Activated T-helper 1 cell treated with anti-CD3 and anti-CD28 coated beads, Interleukin-12 subunit alpha, Interleukin-12 subunit beta, Interleukin-2, Interleukin-4 antibody, amounts not matched to agents 30 ng/mL and 10 ng/mL and 1 ng/mL, durations not matched to agents 14 hours and 24 hours and 36 hours (primary cell): ENCODE data around the gene DUSP23. TPM values are rescaled to one million over a fixed set of nuclear protein-coding genes. Genes with fewer than 3 reads are reported as not detected.

ENCODE experiments used
- DNase-seq: peaks from one replicate; pipeline ENCODE4 v3.0.0; 2021; ENCODE audit warnings: low spot score
- H3K27ac Mint-ChIP-seq: one replicate; pipeline ENCODE4 v1.8.0; 2021; ENCODE audit warnings: mild to moderate bottlenecking, mixed read lengths
- H3K27me3 Mint-ChIP-seq: one replicate; pipeline ENCODE4 v1.8.0; 2022; ENCODE audit warnings: mild to moderate bottlenecking, moderate library complexity, mixed read lengths; ENCODE audit not compliant: insufficient read depth
- H3K36me3 Mint-ChIP-seq: one replicate; pipeline ENCODE4 v1.8.0; 2021; ENCODE audit warnings: low read depth, mixed read lengths
- H3K4me1 Mint-ChIP-seq: one replicate; pipeline ENCODE4 v1.8.0; 2021; ENCODE audit warnings: low read depth, mixed read lengths
- H3K4me3 Mint-ChIP-seq: one replicate; pipeline ENCODE4 v1.8.0; 2021; ENCODE audit warnings: mild to moderate bottlenecking, moderate library complexity, mixed read lengths
- H3K9me3 Mint-ChIP-seq: one replicate; pipeline ENCODE4 v1.8.0; 2021; ENCODE audit warnings: mixed read lengths
- intact Hi-C: fragments of 100-400 bp; cut with micrococcal nuclease; formaldehyde crosslinking; loops from one replicate; pipeline ENCODE4 v1.15.1; 2024
- total RNA-seq: library from RNA; stranded (reverse); gene quantifications from 2 replicates; pipeline ENCODE4 v1.2.3, GENCODE V29; 2022

The DUSP23 gene
- total RNA-seq, 1 donor from 2014 or later, result 22.4 TPM

- Mint-ChIP-seq H3K4me3 (no peak overlapping the region), H3K27ac (no peak overlapping the region), H3K9me3 (no peaks in the 10 kb centered on the region), H3K4me1 (no peaks in the 10 kb centered on the region), H3K27me3 (peaks cover 15% of the 10 kb centered on the region), H3K36me3 (no peaks in the 10 kb centered on the region)
- DNase-seq, result no peak
- intact Hi-C loops, result no loop called here
Measured at GRCh38 chr1:159791461-159791860, 10.7 kb downstream of the DUSP23 start.

GRCh38 chr1:159795534-159795933, 14.8 kb downstream of the DUSP23 start:
- intact Hi-C loops, result no loop called here
- Mint-ChIP-seq H3K27ac (no peak overlapping the region), H3K4me3 (no peak overlapping the region), H3K36me3 (no peaks in the 10 kb centered on the region), H3K27me3 (peaks cover 28% of the 10 kb centered on the region), H3K4me1 (peaks cover 8% of the 10 kb centered on the region), H3K9me3 (no peaks in the 10 kb centered on the region)
- no peak for DNase-seq

- Mint-ChIP-seq H3K36me3 (no peaks in the 10 kb centered on the region), H3K27me3 (peaks cover 43% of the 10 kb centered on the region), H3K27ac (no peak overlapping the region), H3K9me3 (no peaks in the 10 kb centered on the region), H3K4me1 (peaks cover 14% of the 10 kb centered on the region), H3K4me3 (no peak overlapping the region)
- intact Hi-C loops, result loop anchor here (1.0 to 2.0 kb wide), 4 partner anchors 19 to 207 kb away; partner anchors contain the start of gene DUSP23
- peak; percentile 14 for DNase-seq
Measured at GRCh38 chr1:159798893-159799292, 18.1 kb downstream of the DUSP23 start.

- Mint-ChIP-seq H3K4me3 (no peak overlapping the region), H3K27ac (no peak overlapping the region), H3K4me1 (peaks cover 14% of the 10 kb centered on the region), H3K9me3 (no peaks in the 10 kb centered on the region), H3K27me3 (peaks cover 43% of the 10 kb centered on the region), H3K36me3 (no peaks in the 10 kb centered on the region)
- intact Hi-C loops, result loop anchor here (2.0 kb wide), 1 partner anchor 21 kb away; no protein-coding TSS in a partner anchor
- DNase-seq, result no peak
Measured at GRCh38 chr1:159799446-159799985, 18.8 kb downstream of the DUSP23 start.

GRCh38 chr1:159800177-159800930, 19.6 kb downstream of the DUSP23 start:
- H3K27me3 Mint-ChIP-seq, result peaks cover 48% of the 10 kb centered on the region
- intact Hi-C loops, result no loop called here
- peak; percentile 26 for DNase-seq
- H3K9me3 Mint-ChIP-seq, result no peaks in the 10 kb centered on the region
- no peak overlapping the region for H3K4me3 Mint-ChIP-seq
- peaks cover 14% of the 10 kb centered on the region for H3K4me1 Mint-ChIP-seq
- H3K27ac Mint-ChIP-seq, result no peak overlapping the region
- no peaks in the 10 kb centered on the region for H3K36me3 Mint-ChIP-seq

GRCh38 chr1:159802111-159802510, 21.3 kb downstream of the DUSP23 start, which contains the start of gene FCRL6:
Gene FCRL6 (plus strand): TSS chr1:159802360. CDS start chr1:159802425, 65 bp downstream.
- intact Hi-C loops, result no loop called here
- H3K4me1 Mint-ChIP-seq, result peaks cover 14% of the 10 kb centered on the region
- no peaks in the 10 kb centered on the region for H3K9me3 Mint-ChIP-seq
- H3K36me3 Mint-ChIP-seq, result no peaks in the 10 kb centered on the region
- DNase-seq, result no peak
- peaks cover 54% of the 10 kb centered on the region for H3K27me3 Mint-ChIP-seq
- no peak within 1 kb of the TSS for H3K4me3 Mint-ChIP-seq
- no peak within 1 kb of the TSS for H3K27ac Mint-ChIP-seq

- Mint-ChIP-seq H3K9me3 (no peaks in the 10 kb centered on the region), H3K27ac (no peak overlapping the region), H3K4me1 (peaks cover 14% of the 10 kb centered on the region), H3K4me3 (no peak overlapping the region), H3K36me3 (no peaks in the 10 kb centered on the region), H3K27me3 (peaks cover 49% of the 10 kb centered on the region)
- intact Hi-C loops, result no loop called here
- no peak for DNase-seq
Measured at GRCh38 chr1:159803956-159804689, 23.4 kb downstream of the DUSP23 start.

GRCh38 chr1:159804924-159805323, 24.2 kb downstream of the DUSP23 start:
- Mint-ChIP-seq H3K27me3 (peaks cover 50% of the 10 kb centered on the region), H3K4me3 (no peak overlapping the region), H3K9me3 (no peaks in the 10 kb centered on the region), H3K4me1 (peaks cover 12% of the 10 kb centered on the region), H3K36me3 (no peaks in the 10 kb centered on the region), H3K27ac (no peak overlapping the region)
- intact Hi-C loops, result no loop called here
- DNase-seq, result no peak

GRCh38 chr1:159815926-159816325, 35.2 kb downstream of the DUSP23 start:
- Mint-ChIP-seq H3K36me3 (no peaks in the 10 kb centered on the region), H3K4me3 (no peak overlapping the region), H3K27me3 (peaks cover 35% of the 10 kb centered on the region), H3K9me3 (no peaks in the 10 kb centered on the region), H3K27ac (no peak overlapping the region), H3K4me1 (no peaks in the 10 kb centered on the region)
- intact Hi-C loops, result no loop called here
- no peak for DNase-seq

GRCh38 chr1:159817276-159818041, 36.7 kb downstream of the DUSP23 start:
- Mint-ChIP-seq H3K27ac (no peak overlapping the region), H3K9me3 (no peaks in the 10 kb centered on the region), H3K36me3 (no peaks in the 10 kb centered on the region), H3K4me3 (no peak overlapping the region), H3K27me3 (peaks cover 36% of the 10 kb centered on the region), H3K4me1 (peaks cover 2% of the 10 kb centered on the region)
- DNase-seq, result no peak
- intact Hi-C loops, result no loop called here

- Mint-ChIP-seq H3K4me3 (no peak overlapping the region), H3K36me3 (peaks cover 2% of the 10 kb centered on the region), H3K27ac (no peak overlapping the region), H3K4me1 (peaks cover 25% of the 10 kb centered on the region), H3K9me3 (no peaks in the 10 kb centered on the region), H3K27me3 (peaks cover 53% of the 10 kb centered on the region)
- intact Hi-C loops, result loop anchor here (2.0 kb wide), 1 partner anchor 23 kb away; no protein-coding TSS in a partner anchor
- peak; percentile 11 for DNase-seq
Measured at GRCh38 chr1:159821171-159821867, 40.6 kb downstream of the DUSP23 start.

GRCh38 chr1:159823406-159823805, 42.6 kb downstream of the DUSP23 start:
- Mint-ChIP-seq H3K4me3 (no peak overlapping the region), H3K4me1 (peaks cover 46% of the 10 kb centered on the region), H3K36me3 (peaks cover 2% of the 10 kb centered on the region), H3K27ac (no peak overlapping the region), H3K9me3 (no peaks in the 10 kb centered on the region), H3K27me3 (peaks cover 43% of the 10 kb centered on the region)
- intact Hi-C loops, result no loop called here
- DNase-seq, result no peak
